Subcutaneous abdominal adipose tissue (tissue), 5 donors: ENCODE measurements around the gene SLC30A2.

Experiments
- H3K27ac ChIP-seq: one replicate; pipeline ENCODE4 v1.7.0; 2013; ENCODE audit warnings: low read depth, mild to moderate bottlenecking, inconsistent platforms, low read length, moderate library complexity
- H3K27me3 ChIP-seq, 5 donors: one replicate each; pipeline ENCODE4 v1.7.0; 2013; ENCODE audit warnings: low read length in 5 of 5, inconsistent platforms in 1 of 5; ENCODE audit not compliant: control insufficient read depth in 5 of 5, insufficient read depth in 4 of 5
- H3K36me3 ChIP-seq, 5 donors: one replicate each; pipeline ENCODE4 v1.7.0; 2013; ENCODE audit warnings: low read length in 5 of 5; ENCODE audit not compliant: control insufficient read depth in 5 of 5, insufficient read depth in 5 of 5
- H3K4me1 ChIP-seq, 5 donors: one replicate each; pipeline ENCODE4 v1.7.0; 2013; ENCODE audit warnings: low read length in 5 of 5, mild to moderate bottlenecking in 3 of 5, moderate library complexity in 1 of 5; ENCODE audit not compliant: control insufficient read depth in 5 of 5, insufficient read depth in 5 of 5
- H3K4me3 ChIP-seq, 5 donors: one replicate each; pipeline ENCODE4 v1.7.0; 2013; ENCODE audit warnings: low read length in 5 of 5, low read depth in 1 of 5
- H3K9ac ChIP-seq, 5 donors: one replicate each; pipeline ENCODE4 v1.7.0; 2013; ENCODE audit warnings: low read length in 5 of 5, mild to moderate bottlenecking in 4 of 5, moderate library complexity in 3 of 5
- H3K9me3 ChIP-seq, 5 donors: one replicate each; pipeline ENCODE4 v1.7.0; 2013; ENCODE audit warnings: low read length in 5 of 5; ENCODE audit not compliant: control insufficient read depth in 5 of 5
- donor health status: healthy.
- donor health status: healthy.
- donor health status: healthy.
- donor health status: healthy.
- donor health status: healthy.

SLC30A2 gene

DNA sequence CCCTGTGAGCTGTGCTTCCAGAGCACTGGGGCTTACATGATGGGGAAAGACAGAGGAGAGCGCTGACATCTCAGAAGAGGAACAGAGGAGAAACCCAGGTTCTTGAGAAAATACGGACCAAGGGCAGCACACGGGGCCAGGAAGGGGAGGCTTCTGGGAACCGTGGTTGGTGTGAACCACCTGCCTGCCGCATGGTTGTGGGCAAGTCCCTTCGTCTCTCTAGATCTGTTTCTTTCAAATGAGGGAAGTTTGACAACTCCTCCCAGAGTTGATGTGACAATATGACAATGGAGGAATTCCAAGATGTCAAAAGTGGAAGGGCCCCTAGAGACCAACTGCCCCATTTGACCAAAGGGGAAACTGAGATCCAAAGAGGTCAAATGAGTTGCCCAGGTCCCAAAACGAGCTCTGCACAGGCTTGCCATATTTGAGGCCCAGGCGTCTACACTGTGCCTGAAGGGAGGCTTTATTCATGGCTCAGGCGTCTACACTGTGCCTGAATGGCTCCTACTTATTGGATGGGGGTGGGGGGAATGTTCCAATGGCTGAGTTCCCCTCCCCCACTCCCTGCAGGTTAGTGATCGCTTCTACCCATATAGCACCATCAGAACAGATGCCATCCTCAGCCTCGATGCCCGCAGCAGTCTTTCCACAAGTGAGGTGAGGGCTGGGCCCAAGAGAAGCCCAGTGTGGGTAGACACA lies 13.1 kb downstream of the SLC30A2 start:
- no peaks in the 10 kb centered on the region for H3K9me3 ChIP-seq
- H3K27me3 ChIP-seq, result peaks cover 8 to 25% (median 15%) of the 10 kb centered on the region in 5 donors
- H3K9ac ChIP-seq, result no peak overlapping the region
- H3K36me3 ChIP-seq, result no peaks in the 10 kb centered on the region
- H3K4me3 ChIP-seq, result no peak overlapping the region
- H3K4me1 ChIP-seq, result peaks cover 0 to 20% (median 11%) of the 10 kb centered on the region in 5 donors
- no peak overlapping the region for H3K27ac ChIP-seq

- no peak overlapping the region for H3K27ac ChIP-seq
- peaks cover 8 to 25% (median 17%) of the 10 kb centered on the region in 5 donors for H3K27me3 ChIP-seq
Measured at GRCh38 chr1:26031611-26032220, 14.2 kb downstream of the SLC30A2 start.

GRCh38 chr1:26031196-26031595 lies 14.7 kb downstream of the SLC30A2 start:
- H3K4me1 ChIP-seq, result peaks cover 0 to 18% (median 10%) of the 10 kb centered on the region in 5 donors
- peaks cover 4 to 24% (median 14%) of the 10 kb centered on the region in 5 donors for H3K27me3 ChIP-seq
- H3K9me3 ChIP-seq, result no peaks in the 10 kb centered on the region
- no peaks in the 10 kb centered on the region for H3K36me3 ChIP-seq
- H3K27ac ChIP-seq, result no peak overlapping the region
- H3K9ac ChIP-seq, result no peak overlapping the region
- no peak overlapping the region for H3K4me3 ChIP-seq

More at GRCh38 chr1:26031611-26032220, 14.2 kb downstream of the SLC30A2 start:
- Histone ChIP-seq H3K36me3 (no peaks in the 10 kb centered on the region), H3K4me3 (no peak overlapping the region), H3K4me1 (peaks cover 0 to 20% (median 11%) of the 10 kb centered on the region in 5 donors), H3K9me3 (no peaks in the 10 kb centered on the region), H3K9ac (no peak overlapping the region)

- H3K36me3 ChIP-seq, result no peaks in the 10 kb centered on the region
- peaks cover 0 to 5% (median 4%) of the 10 kb centered on the region in 5 donors for H3K4me1 ChIP-seq
- no peak overlapping the region for H3K9ac ChIP-seq
- peaks cover 4 to 23% (median 13%) of the 10 kb centered on the region in 5 donors for H3K27me3 ChIP-seq
- H3K27ac ChIP-seq, result no peak overlapping the region
- no peaks in the 10 kb centered on the region for H3K9me3 ChIP-seq
- H3K4me3 ChIP-seq, result no peak overlapping the region
Measured at GRCh38 chr1:26029864-26030481, 15.9 kb downstream of the SLC30A2 start.

DNA sequence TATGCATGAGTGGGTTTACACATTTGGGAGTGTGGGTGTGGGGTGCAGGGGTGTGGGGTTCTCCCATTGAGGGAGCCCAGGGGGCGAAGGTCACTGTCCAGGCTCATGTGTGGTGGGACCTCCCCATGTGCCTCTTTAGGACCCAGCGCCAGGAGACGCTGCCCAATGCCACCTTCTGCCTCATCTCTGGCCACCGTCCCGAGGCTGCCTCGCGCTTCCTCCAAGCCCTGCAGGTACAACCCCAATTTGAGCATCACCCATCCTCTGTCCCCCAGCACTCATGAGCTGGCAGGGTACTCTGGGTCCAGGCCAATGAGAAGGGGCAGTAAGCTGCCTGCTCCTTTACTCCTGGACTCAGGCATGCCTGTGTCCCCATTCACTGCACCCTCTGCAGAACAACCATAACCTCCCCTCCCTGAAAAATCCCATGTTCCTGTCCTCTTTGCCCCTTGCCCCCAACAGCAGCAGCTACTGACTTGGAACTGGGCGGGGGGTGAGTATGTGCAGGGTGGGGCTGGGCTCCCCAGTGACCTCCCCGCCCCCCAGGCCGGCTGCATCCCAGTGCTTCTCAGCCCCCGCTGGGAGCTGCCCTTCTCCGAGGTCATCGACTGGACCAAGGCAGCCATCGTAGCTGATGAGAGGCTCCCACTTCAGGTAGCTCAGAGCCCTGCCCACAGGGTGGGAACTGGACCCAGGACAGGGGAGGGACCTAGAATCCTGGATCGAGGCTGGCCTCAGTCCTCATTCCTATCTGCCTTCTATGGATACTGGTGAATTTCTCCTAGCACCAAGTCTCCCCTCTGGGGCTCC lies 16.7 kb downstream of the SLC30A2 start:
- Histone ChIP-seq H3K4me1 (no peaks in the 10 kb centered on the region), H3K27ac (no peak overlapping the region), H3K4me3 (no peak overlapping the region), H3K9me3 (no peaks in the 10 kb centered on the region), H3K9ac (no peak overlapping the region), H3K27me3 (peaks cover 0 to 17% (median 12%) of the 10 kb centered on the region in 5 donors), H3K36me3 (no peaks in the 10 kb centered on the region)

DNA sequence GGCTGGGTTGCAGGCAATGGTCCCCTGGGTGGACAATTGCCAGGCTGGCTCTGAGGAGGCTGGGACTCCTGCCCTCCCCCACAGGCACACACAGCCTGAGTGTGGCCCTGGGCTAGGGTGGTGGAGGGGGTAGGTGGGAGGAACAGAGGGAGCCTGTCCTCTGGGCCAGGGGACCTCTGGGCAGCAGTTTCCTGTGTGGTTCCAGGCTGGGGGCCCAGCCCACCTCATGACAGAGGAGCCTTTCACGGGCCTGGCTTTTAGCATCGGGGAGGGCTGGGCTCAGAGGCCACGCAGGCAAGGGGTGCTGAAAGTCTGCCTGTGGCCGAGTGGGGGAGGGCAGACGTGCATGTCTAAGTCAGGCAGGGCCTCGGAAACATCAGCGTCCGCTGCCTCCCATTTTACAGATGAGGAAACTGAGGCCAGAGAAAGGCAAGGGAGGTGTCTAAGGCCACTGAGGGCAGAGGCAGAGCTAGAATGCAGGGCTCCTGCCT lies 17.4 kb downstream of the SLC30A2 start:
- H3K27me3 ChIP-seq, result peaks cover 0 to 11% (median 10%) of the 10 kb centered on the region in 5 donors
- no peak overlapping the region for H3K9ac ChIP-seq
- no peaks in the 10 kb centered on the region for H3K4me1 ChIP-seq
- H3K27ac ChIP-seq, result no peak overlapping the region
- no peaks in the 10 kb centered on the region for H3K36me3 ChIP-seq
- no peaks in the 10 kb centered on the region for H3K9me3 ChIP-seq
- no peak overlapping the region for H3K4me3 ChIP-seq

DNA sequence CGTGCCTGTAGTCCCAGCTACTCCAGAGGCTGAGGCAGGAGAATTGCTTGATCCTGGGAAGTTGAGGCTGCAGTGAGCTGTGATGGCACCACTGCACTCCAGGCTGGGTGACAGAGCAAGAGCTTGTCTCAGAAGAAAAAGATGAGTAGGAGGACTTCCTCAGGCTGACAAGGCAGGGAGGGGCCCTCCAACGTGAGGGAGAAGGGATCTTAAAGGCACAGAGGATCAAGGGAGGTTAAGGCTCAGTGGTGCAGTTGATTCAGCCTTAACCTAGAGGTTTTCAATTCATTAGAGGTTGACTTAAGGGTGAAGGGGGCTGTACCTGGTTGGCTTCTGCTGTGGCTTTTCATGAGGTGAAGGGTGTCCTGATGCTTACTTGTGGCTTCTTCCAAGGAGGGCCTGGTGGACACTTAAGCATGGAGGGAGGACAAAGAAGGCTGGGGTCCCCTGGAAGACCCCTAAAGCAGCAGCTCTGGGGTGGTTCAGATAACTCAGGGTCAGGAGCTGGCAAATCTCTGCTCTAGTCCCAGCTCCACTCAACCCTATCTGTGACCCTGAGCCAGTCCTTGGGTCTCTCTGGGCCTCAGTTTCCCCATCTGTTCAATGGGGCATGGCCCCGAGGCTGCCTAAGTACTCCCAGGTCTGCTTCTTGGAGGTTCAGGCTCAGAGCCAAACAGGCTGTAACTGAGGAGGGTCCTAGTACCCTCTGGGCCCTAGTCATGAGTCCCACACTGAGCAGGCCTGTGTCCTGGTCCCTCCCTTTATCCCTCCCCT lies 18.0 kb downstream of the SLC30A2 start:
- Histone ChIP-seq H3K9me3 (no peaks in the 10 kb centered on the region), H3K36me3 (no peaks in the 10 kb centered on the region), H3K4me1 (no peaks in the 10 kb centered on the region), H3K27ac (no peak overlapping the region), H3K4me3 (no peak overlapping the region), H3K27me3 (peaks cover 4 to 14% (median 9%) of the 10 kb centered on the region in 5 donors), H3K9ac (no peak overlapping the region)

DNA sequence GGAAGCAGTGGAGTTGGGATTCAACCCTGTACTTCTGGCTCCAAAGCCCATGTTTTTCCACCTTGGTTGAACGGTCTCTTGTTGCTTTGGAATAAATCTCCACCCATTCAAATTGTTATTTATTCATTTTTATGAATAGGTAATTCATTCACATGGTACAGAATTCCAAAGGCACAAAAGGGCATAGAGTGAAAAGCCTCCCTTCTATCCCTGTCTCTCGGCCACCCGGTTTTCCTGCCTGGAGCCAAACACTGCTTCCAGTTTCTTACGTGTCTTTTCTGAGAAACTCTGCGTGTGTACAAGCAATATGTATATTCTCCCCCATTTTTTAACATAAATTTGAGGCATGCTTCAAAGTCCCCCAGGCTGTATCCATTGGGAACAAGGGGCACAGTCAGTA lies 20.4 kb downstream of the SLC30A2 start:
- H3K27ac ChIP-seq, result no peak overlapping the region
- H3K9ac ChIP-seq, result no peak overlapping the region
- no peaks in the 10 kb centered on the region for H3K9me3 ChIP-seq
- H3K36me3 ChIP-seq, result no peaks in the 10 kb centered on the region
- H3K27me3 ChIP-seq, result peaks cover 15 to 33% (median 22%) of the 10 kb centered on the region in 5 donors
- no peak overlapping the region for H3K4me3 ChIP-seq
- peaks cover 0 to 6% (median 4%) of the 10 kb centered on the region in 5 donors for H3K4me1 ChIP-seq

- H3K9ac ChIP-seq, result no peak overlapping the region
- H3K9me3 ChIP-seq, result no peaks in the 10 kb centered on the region
- peaks cover 0 to 6% (median 4%) of the 10 kb centered on the region in 5 donors for H3K4me1 ChIP-seq
- no peak overlapping the region for H3K27ac ChIP-seq
- H3K27me3 ChIP-seq, result peaks cover 20 to 38% (median 26%) of the 10 kb centered on the region in 5 donors
- H3K36me3 ChIP-seq, result no peaks in the 10 kb centered on the region
- no peak overlapping the region for H3K4me3 ChIP-seq
Measured at GRCh38 chr1:26025060-26025459, 20.9 kb downstream of the SLC30A2 start.
